HG03460 (cell line): ENCODE data around the gene GPATCH11.

Experiments
- ATAC-seq: cut with Tn5 transposase; IDR thresholded peaks from one replicate; pipeline ENCODE4 v1.9.1; 2021; ENCODE audit not compliant: unreplicated experiment

GPATCH11 gene

DNA sequence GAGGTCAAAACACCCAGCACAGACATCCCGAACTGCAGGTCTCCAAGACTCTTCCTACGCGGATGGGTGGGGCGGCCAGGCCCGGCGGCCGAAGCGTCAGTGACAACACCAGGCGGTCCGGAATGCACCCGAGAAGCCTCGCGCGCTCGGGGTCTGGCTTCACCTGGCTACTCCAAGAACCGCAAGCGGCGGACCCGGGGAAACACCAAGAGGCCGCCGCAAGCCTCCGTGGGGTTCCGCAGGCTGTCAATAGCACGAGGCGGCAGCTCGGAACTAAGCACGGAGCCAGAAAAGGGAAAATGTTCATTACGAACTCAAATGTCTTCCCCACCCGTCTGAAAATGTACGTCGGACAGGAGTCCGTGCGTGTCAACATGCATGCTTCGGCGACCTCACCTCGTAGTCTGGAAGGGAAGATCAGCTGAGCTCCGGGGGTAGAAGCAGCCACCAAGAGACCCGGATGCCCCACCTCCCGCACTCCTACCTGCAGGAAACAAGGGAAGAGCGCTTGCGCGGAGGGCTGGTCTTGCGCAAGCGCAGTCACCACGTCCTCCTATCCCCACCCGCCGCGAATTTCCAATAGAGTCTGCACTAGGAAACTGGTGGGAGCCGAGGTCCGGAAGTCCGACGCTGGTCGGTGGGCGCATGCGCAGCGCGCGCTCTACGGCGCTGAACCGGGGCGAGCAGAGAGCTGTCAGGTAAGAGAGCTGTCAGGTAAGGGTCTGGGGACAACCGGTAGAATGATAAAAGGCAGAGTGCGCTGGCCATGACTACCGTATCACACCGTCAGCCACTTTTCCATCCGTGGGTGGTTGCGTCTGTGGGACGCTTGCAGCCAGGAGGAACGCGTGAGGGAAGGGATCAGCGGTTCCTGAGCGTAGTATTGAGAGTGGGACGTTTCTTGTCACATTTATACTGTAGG lies at the start of gene GPATCH11, which contains the start of gene HEATR5B:
Gene GPATCH11 (plus strand): TSS at position 646 of the 922 bp plus-strand sequence. CDS start 3,864 bp downstream, outside the sequence.
Gene HEATR5B (minus strand): TSS at position 500 of the 922 bp plus-strand sequence. CDS start 958 bp downstream, outside the sequence.
- ATAC-seq: peak; percentile 84

DNA sequence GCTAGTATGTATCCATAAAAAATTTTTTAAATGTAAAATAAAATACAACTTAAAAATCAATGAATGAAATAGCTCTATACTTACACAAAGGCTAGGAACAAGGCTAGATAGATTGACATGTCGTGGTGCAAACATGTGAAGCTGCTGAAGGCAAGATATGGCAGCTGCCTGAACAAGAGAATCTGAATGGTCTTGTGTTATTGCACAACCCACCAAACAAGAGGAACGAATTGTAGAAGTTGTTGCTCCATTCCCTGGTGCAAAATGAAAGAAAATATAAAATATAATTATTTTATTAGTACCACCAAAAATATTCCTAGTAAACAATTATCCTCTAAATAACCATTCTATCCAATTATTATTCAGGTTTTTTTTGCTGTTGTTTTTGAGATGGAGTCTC lies 46.5 kb upstream of the GPATCH11 start:
- no peak for ATAC-seq

DNA sequence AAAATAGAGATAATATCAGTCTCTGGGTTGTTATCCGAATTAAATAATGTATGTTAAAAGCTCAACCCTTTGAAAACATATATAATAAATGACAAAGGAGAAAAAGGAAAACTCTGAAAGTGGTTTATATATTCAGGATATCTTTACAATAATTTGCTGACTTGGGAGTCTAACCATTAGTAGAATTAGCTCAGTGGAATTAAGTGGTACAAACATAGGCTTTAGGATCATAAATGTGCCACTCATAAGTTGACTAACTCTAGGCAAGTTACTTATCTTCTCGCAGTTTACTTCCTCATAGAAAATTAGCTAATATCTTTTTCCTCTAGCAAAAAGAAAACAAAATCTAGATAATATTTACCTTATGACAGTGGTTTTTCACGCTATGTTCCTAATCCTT lies 44.7 kb upstream of the GPATCH11 start:
- ATAC-seq: no peak

DNA sequence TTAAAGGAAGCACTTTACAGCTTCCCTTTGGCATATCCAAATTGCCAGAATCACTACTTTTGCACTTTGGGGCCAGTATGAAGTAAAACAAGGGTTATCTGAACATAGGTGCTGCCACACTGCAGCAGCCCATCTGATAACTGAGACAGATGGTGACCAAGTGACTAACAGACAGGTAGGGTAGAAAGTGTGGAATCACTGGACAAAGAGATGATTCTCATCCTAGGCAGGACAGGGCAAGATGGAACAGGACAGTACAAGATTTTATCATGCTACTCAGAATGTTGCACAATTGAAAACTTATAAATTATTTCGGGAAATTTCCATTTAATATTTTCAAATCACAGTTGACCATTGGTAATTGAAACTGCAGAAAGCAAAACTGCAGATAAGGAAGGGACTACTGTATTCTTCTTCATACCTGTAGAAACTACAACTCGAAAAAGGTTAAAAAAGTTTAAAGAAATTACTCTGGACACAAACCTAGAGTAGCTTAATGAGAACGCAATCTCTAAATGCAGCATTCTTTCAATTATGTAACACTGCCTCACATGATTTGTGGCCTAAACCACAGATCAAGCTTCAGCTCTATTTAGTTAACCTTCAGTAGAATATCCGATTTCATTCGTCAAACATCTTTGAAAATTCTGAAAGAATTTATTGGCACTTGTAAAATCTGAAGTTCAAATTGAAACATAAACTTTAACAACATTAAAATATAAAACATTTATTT lies 31.6 kb upstream of the GPATCH11 start:
- ATAC-seq: no peak

DNA sequence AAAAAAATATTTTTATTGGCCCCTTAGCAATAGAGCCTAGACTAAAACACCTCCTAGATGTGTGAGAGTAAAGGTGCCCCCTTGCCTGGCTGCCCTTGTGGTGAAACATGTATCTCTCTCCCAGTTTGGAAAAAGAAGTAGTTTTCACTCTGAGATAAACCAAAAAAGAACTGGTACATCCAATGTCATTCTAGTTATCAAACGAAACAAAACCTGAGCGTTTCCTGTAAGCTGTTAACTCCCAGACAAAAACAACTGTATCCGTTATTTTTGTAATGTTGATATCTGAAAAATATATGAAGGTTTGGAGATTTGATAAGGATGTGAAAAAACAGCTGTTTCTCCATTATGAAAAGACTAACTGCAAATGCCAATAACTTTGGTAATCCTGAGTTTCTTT lies 24.5 kb upstream of the GPATCH11 start:
- ATAC-seq: no peak

DNA sequence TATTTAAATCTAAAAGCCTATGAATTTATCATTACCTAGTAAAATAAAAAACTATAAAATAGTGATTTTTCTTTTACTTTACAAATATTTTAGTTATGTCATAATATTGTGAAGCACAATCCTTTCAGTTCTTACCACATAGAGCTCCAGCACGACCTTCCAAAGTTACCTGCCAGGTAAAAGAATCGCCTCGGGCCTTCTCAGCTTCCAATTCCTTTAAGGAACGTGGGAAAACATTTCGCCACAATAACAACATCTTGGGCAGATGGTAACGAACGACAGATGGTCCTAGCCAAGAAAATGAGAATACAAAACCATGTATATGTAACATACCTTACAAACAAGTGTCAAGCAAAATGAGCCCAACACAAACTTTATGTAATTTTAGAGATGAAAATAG lies 23.9 kb upstream of the GPATCH11 start:
- ATAC-seq: no peak

DNA sequence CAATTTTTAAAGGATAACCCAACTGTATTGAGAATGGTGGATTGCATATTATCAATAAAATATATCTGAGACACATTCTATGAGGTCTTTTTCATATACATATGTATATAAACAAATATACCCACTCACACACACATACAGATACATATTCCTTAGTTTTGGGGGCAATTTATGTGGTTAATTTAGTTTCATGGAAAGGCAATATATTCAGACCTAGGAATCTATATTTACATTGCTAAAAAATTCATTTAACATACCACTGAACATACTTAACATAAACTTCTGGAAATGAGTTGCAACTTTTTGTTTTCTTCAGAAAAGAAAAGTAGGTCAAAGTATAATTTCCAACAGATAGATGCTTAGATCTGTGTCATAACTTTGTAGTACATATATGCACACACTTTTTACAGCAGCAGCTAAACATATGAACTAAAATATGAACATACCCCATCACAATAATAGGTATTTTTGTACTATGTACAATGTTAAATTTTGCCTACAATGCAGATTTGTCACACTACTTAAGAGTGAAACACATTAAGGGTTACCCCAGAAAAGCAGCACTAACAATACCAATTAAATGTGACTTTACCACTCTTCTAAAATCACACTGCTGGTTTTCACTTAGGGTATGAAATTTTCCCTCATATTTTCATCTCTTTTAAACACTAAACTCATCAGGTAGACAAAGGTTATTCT lies 23.2 kb upstream of the GPATCH11 start:
- ATAC-seq: no peak

DNA sequence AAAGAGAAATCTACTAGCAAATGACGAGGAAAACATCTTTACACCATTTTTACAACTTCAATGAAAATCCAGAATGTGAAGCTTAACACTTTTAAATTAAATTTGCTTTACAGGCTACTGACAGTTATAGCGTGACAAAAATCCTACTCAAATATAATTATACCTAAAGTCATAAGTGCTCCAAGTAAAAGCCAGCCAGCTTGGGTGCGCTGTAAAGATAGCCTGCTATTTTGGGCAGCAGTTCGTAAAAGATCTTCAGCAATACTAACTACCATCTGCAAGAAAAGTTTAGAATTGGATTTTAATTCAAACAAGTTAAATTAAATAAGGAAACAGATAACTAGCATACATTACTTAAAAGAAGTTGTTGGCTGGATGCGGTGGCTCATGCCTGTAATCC lies 22.5 kb upstream of the GPATCH11 start:
- no peak for ATAC-seq

DNA sequence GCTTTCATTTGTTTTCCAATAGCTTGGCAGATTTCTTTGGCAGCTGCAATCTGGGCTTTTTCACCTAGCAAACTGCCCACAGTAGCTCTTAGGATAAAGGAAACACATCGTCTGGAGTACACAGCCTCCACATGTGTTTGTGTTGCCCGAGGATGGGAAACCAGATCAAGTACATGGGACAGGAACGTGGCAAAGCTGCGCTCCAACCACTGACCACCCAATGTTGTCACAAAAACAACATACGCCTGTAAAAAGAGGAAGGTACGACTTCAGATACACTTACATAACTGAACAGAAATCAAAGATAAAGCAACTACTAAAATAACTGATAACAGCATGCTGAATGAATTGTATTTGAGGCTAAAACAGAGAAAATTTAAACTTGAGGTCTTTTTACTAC lies 15.6 kb upstream of the GPATCH11 start:
- no peak for ATAC-seq

DNA sequence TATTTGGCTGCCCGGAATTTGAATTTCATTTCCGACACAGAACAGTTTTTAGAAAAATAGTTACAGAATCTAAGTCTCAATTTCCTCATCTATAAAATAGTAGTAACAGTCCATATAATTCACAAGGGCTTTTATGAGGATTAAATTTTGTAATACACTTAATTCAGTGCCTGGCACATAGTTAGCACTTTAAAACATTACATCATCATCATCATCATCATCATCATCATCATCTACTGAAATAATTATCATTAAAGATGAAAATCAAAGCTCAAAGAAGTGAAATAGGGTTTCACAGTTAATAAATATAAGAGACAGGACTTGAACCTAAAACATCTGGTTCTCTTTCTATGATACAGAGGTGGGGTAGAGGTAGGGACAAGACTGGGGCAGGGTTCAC lies 13.4 kb upstream of the GPATCH11 start:
- ATAC-seq: no peak

DNA sequence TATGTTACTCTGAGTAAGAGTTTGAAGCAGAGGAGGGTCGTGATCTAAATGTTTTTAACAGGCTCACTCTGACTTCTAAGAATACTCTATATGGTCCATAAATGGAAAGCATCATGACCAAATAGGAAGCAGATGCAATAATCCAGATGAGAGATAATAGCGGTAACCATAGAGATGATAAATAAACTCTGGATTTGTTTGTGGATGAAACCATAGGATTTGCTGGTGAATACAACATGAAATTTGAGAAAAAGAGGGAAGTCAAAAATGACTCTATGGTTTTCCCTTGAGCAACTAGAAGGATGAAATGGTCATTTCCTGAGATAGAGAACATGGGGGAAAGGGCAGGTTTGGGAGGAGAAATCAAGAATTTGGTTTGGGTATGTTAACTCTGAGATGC lies 4.1 kb upstream of the GPATCH11 start:
- no peak for ATAC-seq

DNA sequence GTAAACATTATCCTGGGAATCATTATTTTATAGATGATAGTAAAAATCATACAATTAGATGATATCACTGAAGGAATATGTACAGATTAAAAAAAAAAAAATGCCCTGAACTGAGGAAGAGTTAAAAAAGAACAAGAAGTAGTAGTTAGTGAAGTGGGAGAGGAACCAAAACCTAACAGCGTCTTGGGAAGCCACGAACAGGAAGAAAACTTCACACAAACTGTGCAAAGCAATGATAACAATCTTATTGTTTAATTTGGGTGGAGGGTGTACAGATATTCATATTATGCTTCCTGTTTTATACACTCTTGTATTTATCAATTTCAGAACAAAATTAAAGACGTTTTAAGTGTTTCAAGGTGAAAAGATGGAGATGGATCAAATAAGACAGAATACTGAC lies 3.6 kb upstream of the GPATCH11 start:
- no peak for ATAC-seq

DNA sequence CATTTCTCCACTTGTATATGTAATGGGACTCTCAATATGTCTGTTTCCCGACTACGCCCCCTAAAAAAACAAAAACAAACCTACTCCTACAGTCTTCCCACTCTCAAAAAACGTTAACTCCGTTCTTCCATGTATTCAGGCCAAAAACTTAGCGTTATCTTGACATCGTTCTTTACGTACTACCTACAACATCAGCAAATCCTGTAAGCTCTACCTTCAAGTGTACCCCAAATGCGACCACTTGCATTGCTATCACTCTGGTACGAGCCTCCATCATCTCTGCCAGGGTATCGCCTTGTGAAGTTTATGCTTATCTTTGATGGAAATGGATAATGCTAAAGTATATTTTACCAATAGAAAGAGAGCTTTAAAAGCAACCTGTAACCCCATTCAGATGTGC lies 479 bp downstream of the GPATCH11 start:
- ATAC-seq: no peak

DNA sequence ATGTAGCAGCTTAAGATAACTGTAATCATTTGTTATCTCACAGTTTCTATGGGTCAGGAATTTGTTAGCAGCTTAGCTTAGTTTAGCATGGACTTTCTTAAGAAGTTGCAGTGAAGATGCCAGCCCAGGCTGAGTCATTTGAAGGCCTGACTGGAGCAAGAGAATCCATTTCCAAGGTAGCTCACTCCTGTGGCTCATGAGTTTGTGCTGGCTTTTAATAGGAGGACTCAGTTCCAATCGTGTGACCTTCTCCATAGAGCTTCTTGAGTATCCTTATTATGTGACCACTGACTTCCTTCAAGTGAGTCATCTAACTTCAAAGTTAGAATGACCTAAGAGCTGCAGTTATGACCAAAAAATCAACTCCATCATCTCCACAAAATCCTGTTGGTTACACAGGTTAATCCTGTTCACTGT lies 1.4 kb downstream of the GPATCH11 start:
- no peak for ATAC-seq

DNA sequence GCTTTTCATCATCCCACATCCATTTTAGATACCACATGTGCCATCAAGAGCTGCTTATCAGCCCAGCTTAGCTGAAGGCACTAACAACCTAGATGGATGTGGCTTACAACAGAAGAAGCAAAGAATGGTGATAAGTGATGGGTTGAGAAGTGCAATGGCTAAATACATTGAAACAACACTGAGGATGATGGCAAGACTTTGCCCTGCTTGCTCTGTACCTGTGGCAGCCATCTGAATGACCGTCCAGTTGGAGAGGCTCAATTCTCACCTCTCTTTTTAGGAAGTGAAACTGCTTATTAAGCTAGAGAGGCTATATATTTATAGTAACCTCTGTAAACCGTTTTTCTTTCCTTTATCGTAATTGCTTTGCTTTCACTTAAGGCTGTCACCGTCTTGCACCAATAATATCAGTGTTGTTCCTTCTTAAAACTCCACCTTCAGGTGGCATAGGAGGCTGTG lies 5.7 kb downstream of the GPATCH11 start:
- peak; percentile 89 for ATAC-seq

DNA sequence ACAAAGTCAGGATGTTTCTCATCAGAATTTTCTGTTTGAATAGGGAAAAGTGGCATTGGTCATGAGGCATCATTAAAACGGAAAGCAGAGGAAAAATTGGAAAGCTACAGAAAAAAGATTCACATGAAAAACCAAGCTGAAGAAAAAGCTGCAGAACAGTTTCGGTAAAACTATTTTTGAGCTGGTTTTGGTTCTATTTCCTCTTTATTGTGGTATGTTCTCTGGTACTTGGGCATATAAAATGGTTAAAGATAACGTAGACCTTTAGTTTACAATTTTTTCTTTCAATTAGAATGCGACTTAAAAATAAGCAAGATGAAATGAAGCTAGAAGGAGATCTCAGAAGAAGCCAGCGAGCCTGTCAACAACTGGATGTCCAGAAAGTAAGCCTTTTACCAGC lies 7.6 kb downstream of the GPATCH11 start:
- peak; percentile 58 for ATAC-seq

DNA sequence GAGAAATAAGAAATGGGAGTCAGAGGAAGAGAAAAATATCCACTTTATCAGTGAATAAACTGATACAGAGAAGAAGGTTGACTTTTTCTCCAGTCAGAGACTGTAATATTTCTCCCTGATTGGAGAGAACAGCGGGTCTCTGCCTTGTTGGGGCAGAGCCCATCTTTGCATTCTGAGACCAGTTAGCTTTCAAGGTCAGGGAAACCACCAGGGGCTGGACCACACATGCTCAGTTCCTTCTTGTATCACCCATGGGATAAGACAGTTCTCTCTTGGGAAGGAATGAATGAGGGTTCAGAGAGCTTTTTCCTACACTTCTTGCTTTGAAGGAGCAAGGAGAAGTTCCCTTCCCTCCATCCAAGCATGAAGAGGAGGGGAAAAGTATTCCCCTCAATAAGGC lies 12.2 kb downstream of the GPATCH11 start:
- no peak for ATAC-seq

DNA sequence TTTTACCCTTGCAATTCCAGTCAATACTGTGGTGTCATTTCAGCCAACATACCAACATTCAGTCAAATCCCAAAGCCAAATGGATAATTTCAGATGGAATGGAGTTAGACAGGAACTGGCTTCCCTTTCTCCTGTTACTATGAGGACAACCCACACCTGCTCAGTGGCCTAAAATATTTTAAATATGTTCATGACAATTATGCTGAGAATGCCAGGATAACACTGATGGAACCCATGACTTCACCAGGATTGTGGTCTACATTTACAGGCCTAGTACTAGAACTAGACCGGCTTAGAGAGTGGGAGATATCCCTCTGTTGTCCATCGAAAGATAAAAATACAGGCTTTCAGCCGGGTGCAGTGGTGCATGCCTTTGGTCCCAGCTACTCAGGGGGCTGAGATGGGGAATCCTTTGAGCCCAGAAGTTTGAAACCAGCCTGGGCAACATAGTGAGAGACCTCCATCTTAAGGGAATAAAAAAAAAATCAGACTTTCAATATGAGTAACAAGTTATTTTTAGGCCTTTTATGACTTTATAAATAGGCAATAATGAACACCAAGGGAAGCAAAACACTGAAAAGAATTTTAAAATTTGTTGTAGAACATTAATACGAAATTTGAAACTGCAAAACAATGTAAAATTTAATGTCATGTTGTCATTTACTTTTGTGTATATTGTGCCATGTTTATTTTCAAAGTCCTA lies 14.2 kb downstream of the GPATCH11 start:
- ATAC-seq: no peak

DNA sequence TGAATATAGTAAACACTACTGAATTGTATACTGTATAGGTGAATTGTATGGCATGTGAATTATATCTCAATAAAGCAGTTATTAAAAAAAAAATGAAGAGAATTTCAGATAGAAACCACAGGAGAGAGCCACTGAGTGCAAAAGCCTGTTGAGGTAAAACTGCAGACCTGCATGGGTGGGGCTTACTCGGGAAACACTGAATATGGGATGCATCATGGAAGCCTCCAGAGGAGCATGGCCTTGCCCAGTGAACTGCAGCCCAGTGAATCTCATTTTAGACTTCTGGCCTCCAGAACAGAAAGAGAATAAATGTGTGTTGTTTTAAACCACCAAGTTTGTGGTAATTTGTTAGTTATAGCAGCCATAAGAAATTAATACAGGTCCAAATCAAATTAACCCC lies 15.7 kb downstream of the GPATCH11 start:
- ATAC-seq: no peak

DNA sequence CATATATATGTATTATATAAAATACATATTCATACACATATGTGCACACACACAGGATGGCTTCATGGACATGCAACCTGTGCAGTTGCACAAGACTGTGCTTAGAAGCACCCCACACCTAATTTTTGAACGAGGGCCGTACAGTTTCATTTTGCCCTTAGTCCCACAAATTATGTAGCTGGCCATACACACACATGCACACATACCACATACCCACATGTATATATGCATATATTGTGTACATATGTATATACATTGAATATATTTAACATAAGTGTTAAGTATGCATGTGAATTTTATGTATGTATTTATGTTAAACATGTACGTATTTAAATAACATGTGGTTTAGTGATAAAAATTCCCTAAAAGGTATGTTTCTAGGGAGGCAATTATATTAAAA lies 18.3 kb downstream of the GPATCH11 start:
- ATAC-seq: no peak

DNA sequence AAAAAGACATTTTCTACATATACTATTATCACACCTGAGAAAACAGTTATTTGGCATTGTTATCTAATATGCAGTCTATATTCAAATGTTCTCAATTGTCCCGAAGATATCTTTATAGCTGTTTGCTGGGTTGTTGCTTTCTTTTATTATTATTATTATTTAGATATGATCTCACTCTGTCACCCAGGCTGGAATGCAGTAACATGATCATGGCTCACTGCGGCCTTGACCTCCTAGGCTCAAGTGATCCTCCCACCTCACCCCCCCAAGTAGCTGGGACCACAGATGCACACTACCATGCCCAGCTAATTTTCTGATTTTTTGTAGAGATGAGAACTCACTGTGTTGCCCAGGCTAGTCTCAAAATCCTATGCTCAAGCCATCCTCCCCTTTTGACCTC lies 19.9 kb downstream of the GPATCH11 start:
- no peak for ATAC-seq
